HTR-8/SVneo (cell line): ENCODE data around the gene CTDNEP1.
A peak's percentile ranks its signal among the peaks of the same experiment; 100 is the strongest.

Experiments used
- DNase-seq: peaks from one replicate; pipeline ENCODE4 v3.0.0; 2011; ENCODE audit warnings: low spot score, mixed read lengths; ENCODE audit not compliant: insufficient read length
- FAIRE-seq: peaks from 2 replicates; lab custom pipeline; 2011; peaks lifted over from hg19 to GRCh38; lab: Jason Lieb, UNC

Gene CTDNEP1

DNA sequence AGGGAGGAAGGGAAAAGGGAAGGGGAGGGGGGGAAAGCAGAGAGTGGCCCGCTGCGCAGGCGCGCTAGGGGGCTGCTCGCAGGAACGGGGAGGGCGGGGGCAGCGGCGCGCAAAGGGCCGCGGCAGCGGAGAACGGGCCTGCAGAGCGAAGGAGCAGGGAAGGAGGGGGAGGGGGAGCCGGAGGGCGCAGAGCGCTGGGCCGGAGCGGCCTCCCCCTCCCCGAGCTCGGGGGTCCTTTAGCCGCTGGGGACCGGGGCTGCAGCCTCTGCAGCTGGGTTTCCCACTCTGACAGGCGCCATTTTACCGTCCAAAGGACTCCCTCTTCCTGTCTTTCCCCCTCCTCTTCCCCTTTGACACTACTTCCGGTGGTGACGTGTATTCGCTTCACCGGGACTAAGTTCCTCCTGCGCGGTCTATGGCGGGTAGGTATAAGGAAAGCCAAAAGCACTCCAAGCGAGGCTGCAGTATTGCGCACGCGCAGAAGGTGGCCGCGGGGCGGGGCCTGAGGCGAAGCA, at the start of gene CTDNEP1:
Gene CTDNEP1 (minus strand): TSS at position 74 of the 515 bp plus-strand sequence. CDS start 438 bp downstream, outside the sequence.
- DNase-seq (peak; percentile 99), FAIRE-seq (peak; percentile 99)

DNA sequence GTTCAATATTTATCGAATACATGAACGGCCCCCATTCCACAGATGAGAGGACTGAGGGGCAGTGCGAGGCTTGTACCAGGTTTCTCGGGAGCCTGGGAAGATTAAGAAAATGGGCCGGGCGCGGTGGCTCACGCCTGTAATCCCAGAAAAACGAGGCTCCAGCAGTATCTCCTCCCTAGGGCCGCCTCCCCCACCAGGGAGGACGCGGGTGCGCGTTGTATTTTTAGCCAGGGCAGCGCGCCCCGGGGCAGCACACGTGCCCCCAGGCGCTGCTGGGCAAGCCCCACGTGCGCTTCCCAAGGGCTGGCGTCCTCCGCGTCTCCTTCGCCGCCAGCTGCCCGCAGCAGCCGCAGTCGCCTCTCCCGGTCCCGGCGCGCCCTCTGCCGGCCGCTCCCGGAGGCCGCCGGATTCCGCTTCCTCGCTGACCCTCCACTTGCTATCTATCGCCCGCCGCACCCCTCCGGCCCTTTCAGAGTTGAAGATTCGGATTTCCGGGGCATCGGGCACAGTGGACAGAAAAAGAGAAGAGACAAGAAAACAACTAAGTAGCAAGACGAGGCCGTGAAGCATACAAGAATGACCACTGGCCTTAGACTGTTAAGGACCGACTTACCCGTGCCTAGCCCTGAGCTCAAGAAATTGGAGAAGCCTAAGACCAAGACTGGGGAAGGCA, 44.8 kb upstream of the CTDNEP1 start:
- DNase-seq: peak; percentile 91
- peak; percentile 81 for FAIRE-seq

DNA sequence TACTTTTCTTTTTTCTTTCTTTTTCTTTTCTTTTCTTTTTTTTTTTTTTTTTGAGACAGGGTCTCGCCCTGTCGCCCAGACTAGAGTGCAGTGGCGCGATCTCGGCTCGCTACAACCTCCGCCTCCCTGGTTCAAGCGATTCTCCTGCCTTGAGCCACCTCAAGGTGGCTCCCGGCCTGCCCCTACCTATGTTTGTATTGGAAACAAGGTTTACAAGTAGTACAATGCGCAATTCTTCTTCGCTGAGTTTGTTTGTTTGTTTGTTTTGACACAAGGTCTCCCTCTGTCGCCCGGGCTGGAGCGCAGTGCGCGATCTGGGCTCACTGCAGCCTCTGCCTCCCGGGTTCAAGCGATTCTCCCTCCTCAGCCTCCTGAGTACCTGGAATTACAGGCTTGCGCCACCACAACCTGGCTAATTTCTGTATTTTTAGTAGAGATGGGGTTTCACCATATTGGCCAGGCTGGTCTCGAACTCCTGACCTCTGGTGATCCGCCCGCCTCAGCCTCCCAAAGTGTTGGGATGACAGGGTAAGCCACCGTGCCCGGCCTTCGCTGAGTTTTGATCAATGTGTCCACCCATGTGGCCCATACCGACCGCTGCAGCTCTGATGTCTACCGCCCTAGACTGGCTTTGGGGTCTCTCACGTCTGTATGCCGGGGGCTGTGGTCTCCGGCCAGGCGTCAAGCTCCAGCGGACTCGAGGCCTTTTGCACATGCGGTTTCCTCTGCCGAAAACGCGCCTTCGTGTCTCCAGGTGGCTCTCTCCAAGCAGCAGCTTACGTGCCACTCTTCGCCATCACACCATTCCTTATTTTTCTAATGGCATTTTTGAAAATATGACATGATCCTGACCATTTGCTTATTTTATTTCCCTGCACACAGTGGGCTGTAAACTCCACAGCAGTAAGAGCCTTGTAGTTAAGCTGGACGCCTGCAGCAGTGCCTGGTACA, 44.0 kb upstream of the CTDNEP1 start:
- DNase-seq (no peak), FAIRE-seq (no peak)

DNA sequence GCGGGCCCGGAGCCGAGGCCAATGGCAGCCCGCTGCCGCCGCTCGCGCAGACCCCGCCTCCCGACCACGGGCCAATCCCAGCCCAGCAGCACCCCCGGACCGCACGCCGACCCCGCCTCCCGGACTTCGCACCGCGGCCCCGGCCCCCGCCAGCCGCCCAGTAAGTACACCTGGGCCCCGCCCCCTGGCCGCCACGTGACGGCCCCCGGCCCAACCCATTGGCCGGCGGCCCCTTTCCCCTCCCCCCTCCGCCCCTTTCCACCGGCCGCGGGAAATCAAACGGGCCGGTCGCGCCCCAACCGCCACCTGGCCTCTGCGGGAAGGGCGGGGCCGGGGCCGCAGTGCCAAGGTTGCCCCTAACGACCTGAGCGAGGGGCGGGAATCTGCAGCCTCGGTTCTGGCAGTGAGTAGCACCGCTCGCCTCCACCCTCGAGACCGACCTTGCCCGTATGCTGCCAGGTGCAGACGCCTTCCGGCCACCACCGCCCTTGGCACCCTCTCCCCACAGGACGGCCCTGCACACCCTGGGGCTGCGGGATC, 43.1 kb upstream of the CTDNEP1 start, which contains the start of gene YBX2:
Gene YBX2 (minus strand): TSS at position 26 of the 540 bp plus-strand sequence. CDS start 139 bp downstream, outside the sequence.
- no peak for FAIRE-seq
- DNase-seq: no peak

DNA sequence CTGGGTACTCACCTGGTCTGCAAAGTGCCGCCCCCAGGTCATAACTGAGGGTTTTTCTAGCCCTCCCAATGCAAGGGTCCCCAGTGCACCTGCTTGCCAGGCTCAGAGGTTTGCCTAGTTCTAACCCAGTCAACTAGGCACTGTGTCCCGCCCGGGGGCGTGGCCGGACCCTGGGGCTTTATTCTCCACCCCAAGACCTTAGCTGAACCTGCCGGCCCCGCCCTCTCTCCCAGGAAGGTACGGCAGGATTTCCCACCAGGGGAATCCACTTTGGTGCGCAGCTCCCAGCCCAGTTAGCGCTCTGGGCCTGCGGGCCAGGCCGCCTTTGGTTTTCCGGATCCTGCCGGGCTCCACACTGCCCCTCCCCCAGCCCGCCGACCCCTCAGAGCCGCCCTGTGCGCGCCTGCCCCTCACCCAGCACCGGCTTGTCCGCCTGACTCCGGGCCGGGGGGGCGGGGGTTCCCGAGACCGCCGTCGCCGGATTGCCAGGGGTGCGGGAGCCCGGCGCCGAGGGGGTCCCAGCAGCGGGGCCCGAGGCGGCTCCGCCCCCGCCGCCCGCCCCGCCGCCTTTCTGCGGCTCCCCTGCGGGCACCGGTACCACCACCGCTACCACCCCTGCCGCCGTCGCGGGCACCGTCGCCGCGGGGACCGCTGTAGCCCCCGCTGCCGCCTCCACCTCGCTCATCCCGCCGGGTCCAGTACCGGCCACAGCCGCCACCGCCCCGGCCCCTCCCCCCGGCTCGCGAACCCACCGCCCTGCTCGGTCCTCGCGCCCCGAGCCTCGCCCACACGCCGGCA, 42.5 kb upstream of the CTDNEP1 start:
- DNase-seq (no peak), FAIRE-seq (no peak)

DNA sequence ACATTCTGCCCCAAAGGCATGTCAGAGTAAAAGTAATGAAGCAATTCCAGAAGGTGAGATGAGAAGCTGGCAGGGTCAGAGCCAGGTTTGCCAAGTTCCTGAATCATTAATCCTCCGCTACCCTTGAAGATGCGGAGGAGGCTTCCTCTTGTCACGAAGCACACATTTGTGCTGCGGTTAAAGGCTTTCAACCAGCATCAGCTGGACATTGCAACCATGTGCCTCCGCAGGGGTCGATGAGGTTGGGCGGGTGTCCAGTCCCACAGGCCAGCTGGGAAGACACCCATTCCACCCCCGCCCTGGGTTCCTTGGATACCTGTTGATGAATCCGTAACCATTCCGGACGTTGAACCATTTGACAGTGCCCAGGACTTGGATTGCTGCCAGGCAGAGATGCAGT, 41.6 kb upstream of the CTDNEP1 start:
- peak; percentile 36 for FAIRE-seq
- DNase-seq: peak; percentile 35

DNA sequence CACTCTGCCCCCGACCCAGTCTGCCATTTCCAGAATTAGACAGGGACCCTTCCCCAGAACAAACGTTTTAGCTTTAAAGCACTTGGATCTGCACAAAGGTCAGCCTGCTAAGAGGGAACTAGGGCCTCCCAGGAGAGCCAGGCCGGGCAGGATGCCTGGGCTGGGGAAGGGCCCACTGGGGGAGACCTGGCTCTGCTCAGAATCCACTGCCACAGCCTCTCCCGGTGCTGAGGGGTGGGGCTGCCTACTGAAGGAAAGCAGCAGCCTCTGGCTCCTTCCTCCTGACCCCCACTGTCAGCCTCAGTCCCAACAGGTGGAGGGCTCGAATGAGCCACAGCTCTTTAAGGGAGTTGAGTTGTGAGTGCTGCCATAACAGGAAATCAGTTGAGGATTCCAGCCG, 41.2 kb upstream of the CTDNEP1 start:
- FAIRE-seq: no peak
- no peak for DNase-seq

DNA sequence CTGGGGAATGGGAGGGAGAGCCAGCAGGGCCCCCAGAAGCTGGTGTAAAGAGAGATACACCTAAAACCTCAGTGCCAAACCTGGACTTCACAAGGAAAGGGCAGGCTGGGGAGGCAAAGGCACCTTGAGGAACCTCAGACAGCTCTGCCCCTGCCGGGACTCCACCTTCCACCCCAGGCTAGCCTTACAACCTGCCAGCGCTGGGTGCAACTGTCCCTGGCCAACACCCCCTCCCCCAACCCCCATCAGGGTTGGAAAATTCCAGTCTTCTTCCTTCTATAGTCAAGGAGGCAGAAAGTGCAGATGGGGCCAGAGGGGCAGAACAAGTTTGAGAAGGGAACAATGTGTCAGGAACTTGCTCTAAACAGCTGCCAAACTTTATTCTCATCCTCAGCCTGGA, 40.7 kb upstream of the CTDNEP1 start:
- DNase-seq (no peak), FAIRE-seq (no peak)

DNA sequence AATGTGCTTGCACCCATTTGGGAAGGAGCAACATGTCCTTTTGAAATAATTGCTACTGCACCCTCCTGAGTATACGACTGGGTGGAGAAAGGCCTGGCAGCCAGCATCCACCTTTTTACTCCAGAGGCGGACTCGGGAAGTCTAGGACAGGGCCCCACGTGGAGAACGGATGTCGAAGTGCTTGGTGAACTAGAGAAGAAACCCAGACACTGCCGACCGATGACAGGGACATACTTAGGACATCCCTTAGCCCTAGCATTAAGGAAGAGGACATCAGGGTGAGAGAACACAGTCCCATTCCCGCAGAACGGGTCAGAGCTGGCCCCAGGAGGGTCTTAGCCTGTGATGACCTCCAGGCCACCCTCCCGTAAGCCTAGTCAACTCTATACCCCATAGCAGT, 39.2 kb upstream of the CTDNEP1 start:
- no peak for DNase-seq
- no peak for FAIRE-seq

DNA sequence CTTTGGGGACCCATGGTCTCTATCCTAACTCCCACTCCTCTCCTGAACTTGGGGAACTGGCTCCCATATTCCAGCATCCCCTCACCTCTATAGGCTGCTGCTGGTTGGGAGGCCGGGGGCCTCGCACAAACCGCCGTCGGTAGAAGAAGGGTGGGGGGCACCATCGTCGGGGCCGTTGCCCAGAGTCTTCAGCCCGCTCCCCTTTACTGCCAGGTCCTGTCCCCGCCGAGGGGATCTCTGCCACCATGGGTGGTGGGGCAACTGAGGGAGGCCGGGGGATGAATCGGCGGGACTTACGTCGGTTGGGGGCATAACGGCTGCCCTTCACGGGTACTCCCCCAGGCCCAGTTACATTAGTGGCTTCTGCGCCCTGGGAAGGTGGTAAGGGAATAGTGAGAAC, 38.6 kb upstream of the CTDNEP1 start:
- no peak for FAIRE-seq
- DNase-seq: no peak

DNA sequence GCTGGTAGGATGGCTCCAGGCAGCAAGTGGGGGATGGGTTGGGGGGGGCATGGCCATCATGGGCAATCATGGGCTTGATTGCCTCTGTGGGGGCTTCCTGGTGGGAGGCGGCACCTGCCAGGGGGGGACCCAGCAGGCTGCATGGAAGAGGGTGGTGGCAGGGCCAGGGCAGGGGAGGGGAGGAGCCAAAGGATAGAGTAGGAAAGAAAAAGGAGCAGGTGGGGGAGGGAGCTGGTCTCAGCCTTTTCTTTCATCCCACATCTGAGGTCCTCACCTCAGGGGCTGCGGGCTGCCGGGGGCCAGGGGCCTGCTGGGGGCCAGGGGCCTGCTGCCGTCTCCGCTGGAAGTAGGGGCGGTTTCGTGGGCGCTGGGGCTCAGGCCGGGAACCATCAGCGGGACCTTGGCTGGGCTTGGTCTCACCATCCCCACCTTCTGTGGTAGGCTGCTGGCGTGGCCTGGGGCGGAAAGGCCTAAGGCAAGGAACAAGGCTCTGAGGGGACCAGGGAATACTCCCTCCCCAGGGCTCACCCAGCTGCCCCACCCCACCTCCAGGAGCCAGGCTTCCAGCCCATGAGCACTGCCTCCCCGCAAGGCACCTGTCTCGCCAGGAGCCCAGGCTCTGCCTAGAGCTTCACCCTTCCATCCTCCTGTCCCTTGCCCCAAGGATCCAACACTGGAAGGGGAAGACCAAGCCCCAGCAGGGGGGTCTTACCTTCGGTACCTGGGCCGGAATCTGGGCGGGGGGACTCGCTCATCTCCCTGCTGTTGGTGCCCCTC, 37.9 kb upstream of the CTDNEP1 start:
- DNase-seq: no peak
- no peak for FAIRE-seq

DNA sequence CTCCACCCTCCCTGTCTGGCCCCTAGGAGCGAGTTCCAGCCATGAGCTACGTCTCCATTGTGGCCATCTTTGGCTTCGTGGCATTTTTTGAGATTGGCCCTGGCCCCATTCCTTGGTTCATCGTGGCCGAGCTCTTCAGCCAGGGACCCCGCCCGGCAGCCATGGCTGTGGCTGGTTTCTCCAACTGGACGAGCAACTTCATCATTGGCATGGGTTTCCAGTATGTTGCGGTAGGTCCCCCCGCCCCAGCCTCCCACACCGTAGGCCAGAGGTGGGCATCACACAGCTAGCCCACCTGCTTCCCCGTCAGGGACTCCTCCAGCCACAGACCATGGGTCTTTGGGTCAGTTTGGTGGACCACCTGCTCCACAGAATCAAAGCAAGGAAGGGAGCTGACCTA, 34.1 kb upstream of the CTDNEP1 start:
- no peak for FAIRE-seq
- DNase-seq: no peak

DNA sequence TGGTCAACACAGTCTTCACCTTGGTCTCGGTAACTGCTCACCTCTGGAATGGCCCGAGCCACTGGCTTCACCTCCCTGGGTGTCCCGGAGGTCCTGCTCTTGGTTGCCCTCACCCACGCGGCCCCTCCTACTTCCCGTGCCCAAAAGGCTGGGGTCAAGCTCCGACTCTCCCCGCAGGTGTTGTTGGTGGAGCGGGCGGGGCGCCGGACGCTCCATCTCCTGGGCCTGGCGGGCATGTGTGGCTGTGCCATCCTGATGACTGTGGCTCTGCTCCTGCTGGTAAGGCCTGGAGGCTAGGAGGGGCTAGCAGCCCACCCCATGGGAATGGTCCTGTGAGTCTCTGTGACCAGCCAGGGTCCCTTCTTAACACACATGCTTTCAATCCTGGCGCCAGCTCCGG, 33.4 kb upstream of the CTDNEP1 start:
- DNase-seq (no peak), FAIRE-seq (no peak)

DNA sequence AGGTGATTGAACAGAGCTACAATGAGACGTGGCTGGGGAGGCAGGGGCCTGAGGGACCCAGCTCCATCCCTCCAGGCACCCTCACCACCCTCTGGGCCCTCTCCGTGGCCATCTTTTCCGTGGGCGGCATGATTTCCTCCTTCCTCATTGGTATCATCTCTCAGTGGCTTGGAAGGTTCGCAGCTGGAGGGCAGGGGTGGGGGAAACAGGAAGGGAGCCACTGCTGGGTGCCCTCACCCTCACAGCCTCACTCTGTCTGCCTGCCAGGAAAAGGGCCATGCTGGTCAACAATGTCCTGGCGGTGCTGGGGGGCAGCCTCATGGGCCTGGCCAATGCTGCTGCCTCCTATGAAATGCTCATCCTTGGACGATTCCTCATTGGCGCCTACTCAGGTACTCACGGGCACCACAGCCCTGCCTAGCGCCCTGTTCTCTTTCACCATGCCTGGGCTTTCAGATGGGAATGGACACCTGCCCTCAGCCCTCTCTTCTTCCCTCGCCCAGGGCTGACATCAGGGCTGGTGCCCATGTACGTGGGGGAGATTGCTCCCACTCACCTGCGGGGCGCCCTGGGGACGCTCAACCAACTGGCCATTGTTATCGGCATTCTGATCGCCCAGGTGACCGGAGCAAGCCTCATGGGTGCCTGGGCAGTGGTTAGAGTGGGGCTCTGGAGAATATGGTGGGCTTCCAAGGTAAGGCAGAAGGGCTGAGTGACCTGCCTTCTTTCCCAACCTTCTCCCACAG, 32.1 kb upstream of the CTDNEP1 start:
- DNase-seq: no peak
- FAIRE-seq: no peak

DNA sequence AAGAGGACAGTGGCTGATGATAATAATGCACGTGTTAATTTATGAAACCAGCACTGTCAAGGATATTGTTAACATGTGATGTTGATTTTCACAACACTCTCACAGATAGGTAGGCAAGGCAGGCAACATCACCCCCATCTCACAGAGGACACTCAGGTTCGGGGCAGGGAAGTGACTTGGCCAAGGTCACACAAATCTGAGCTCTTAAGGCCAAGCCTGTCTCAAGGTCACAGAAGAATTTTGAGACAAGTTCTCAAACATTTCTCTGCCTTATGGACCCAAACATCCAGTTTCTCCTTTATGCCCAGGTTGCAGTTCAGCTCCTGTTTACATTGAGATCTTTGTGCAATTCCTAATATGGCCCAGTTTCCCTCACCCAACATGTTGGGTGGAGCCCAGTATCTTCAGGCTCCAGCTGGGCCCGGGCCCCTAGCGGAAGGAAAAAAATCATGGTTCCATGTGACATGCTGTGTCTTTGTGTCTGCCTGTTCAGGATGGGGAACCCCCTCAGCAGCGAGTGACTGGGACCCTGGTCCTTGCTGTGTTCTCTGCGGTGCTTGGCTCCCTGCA, 31.3 kb upstream of the CTDNEP1 start:
- DNase-seq: no peak
- FAIRE-seq: peak; percentile 4

DNA sequence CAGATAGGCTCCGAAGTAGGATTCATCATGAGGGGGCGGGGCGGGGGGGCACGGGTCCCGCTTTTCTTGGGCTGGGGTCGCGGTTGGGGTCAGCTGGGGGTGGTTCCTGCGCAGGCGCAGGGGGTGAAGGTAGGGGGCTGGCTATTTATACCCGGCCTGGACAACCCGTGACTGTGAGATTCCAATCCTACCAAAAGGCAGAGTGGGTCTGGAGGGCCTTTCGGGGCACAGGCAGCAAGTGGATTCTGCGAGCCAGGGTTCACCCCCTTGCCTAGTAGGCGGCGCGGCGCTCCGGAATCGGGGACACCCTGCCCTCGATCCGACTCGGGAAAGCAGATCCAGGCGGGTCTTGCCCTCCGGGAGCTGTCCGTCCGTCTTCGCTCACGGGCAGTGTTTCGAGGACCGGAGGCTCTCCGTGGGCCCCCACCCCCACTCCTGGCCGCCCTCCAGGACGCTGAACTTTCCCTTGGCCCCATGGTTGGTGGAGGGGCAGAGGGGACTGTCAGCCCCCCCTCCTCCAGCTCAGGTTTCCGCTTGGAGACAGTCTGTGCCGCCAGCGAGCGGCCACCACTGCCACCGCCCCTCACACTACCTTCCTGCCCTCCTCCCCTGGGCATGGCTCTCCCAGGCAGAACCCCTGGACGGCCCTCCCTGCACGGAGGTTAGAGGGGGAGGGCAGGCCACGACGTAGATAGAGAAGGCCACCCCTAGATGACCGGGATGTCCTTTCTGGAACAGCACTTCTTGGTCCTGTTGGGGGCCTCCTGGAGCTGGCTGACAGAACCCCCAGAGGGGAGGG, 30.6 kb upstream of the CTDNEP1 start:
- no peak for FAIRE-seq

More for the DNA sequence above, 30.6 kb upstream of the CTDNEP1 start:
- no peak for DNase-seq
